Astrocyte of the cerebellum (primary cell): ENCODE measurements around the gene CYBC1.

Experiments used
- DNase-seq: peaks from one replicate; pipeline ENCODE4 v3.0.0-alpha.2; 2011; ENCODE audit warnings: low read depth
- H3K4me3 ChIP-seq: 2 replicates; pipeline ENCODE4 v1.5.1; 2011; ENCODE audit warnings: mild to moderate bottlenecking, low read depth, low read length, moderate library complexity
- CTCF ChIP-seq: IDR thresholded peaks from 2 replicates; pipeline ENCODE4 v1.5.1; 2012; ENCODE audit warnings: low read length, low read depth, moderate library complexity, mild to moderate bottlenecking; ENCODE audit errors: missing control alignments
- in situ Hi-C: cut with HindIII; loops from 2 replicates; pipeline ENCODE4 v1.10.0; 2017; ENCODE audit warnings: low sequenced_read_pairs

Gene CYBC1

GRCh38 chr17:82428546-82428945 lies 22.0 kb downstream of the CYBC1 start:
- no peak for DNase-seq
- in situ Hi-C loops, result no loop called here
- no peak overlapping the region for H3K4me3 ChIP-seq
- TF ChIP-seq CTCF, result no peak

- no peak overlapping the region for H3K4me3 ChIP-seq
- TF ChIP-seq CTCF, result no peak
- no peak for DNase-seq
- in situ Hi-C loops, result no loop called here
These were observed 25.7 kb downstream of the CYBC1 start for GRCh38 chr17:82424863-82425159.

GRCh38 chr17:82424001-82424862 lies 26.3 kb downstream of the CYBC1 start:
- no peak for DNase-seq
- peak; percentile 68 for TF ChIP-seq CTCF
- in situ Hi-C loops, result no loop called here
- no peak overlapping the region for H3K4me3 ChIP-seq

- peak overlapping the region; percentile 72 for H3K4me3 ChIP-seq
- TF ChIP-seq CTCF, result no peak
- in situ Hi-C loops, result loop anchor here (5.0 to 10.0 kb wide), 2 partner anchors 57 to 75 kb away; no protein-coding TSS in a partner anchor
- no peak for DNase-seq
These were observed 31.0 kb downstream of the CYBC1 start for GRCh38 chr17:82419540-82419939.

- in situ Hi-C loops, result loop anchor here (5.0 to 10.0 kb wide), 2 partner anchors 56 to 73 kb away; no protein-coding TSS in a partner anchor
- H3K4me3 ChIP-seq, result peak within 1 kb of the TSS; percentile 72
- no peak for TF ChIP-seq CTCF
- DNase-seq, result peak; percentile 40
These were observed 32.3 kb downstream of the CYBC1 start, which contains the start of the genes HEXD and OGFOD3 for GRCh38 chr17:82418001-82418986. TSS of gene HEXD (plus strand) at chr17:82418347. CDS start at chr17:82419800, 1,453 bp downstream. TSS of gene OGFOD3 (minus strand) at chr17:82418586. CDS start at chr17:82418485, 101 bp downstream.

- no peak for TF ChIP-seq CTCF
- H3K4me3 ChIP-seq, result no peak overlapping the region
- DNase-seq, result no peak
- in situ Hi-C loops, result loop anchor here (5.0 to 10.0 kb wide), 2 partner anchors 54 to 72 kb away; no protein-coding TSS in a partner anchor
These were observed 33.8 kb downstream of the CYBC1 start for GRCh38 chr17:82416771-82417170.
